ENCODE results near the gene PIM3.

The PIM3 gene

GRCh38 chr22:49973018-49973961 is 12.7 kb downstream of the PIM3 start:
- H3K4me1 ChIP-seq (ENCODE audit: control insufficient read depth in 1 of 2, insufficient read depth in 1 of 2, low read depth in 1 of 2, low read length in 1 of 2), result peaks cover 18 to 24% of the 10 kb centered on the region in 2 experiments
- TF ChIP-seq CTCF (IDR thresholded peaks at IDR 0.05), result no peak
- no peak overlapping the region for H3K27ac ChIP-seq
- peaks cover 71% of the 10 kb centered on the region for H3K27me3 ChIP-seq
- no peaks in the 10 kb centered on the region for H3K9me3 ChIP-seq
- no peak overlapping the region for H3K4me3 ChIP-seq (ENCODE audit: low read depth in 1 of 2, low read length in 1 of 2)
- H3K36me3 ChIP-seq, result no peaks in the 10 kb centered on the region

- Histone ChIP-seq H3K9me3 (no peaks in the 10 kb centered on the region), H3K27ac (peak overlapping the region; percentile 9), H3K4me3 (ENCODE audit: low read depth in 1 of 2, low read length in 1 of 2) (no peak overlapping the region)
Measured at GRCh38 chr22:49975543-49976389, 15.2 kb downstream of the PIM3 start.

GRCh38 chr22:49976439-49977175 is 16.0 kb downstream of the PIM3 start:
- Histone ChIP-seq H3K4me1 (ENCODE audit: control insufficient read depth in 1 of 2, insufficient read depth in 1 of 2, low read depth in 1 of 2, low read length in 1 of 2) (peaks cover 3 to 4% of the 10 kb centered on the region in 2 experiments), H3K36me3 (no peaks in the 10 kb centered on the region), H3K27me3 (peaks cover 50% of the 10 kb centered on the region), H3K4me3 (ENCODE audit: low read depth in 1 of 2, low read length in 1 of 2) (no peak overlapping the region), H3K27ac (peak overlapping the region; percentile 9), H3K9me3 (no peaks in the 10 kb centered on the region)
- TF ChIP-seq CTCF (IDR thresholded peaks at IDR 0.05), result no peak

More at GRCh38 chr22:49975543-49976389, 15.2 kb downstream of the PIM3 start:
- TF ChIP-seq CTCF (IDR thresholded peaks at IDR 0.05), result no peak
- Histone ChIP-seq H3K27me3 (peaks cover 59% of the 10 kb centered on the region), H3K4me1 (ENCODE audit: control insufficient read depth in 1 of 2, insufficient read depth in 1 of 2, low read depth in 1 of 2, low read length in 1 of 2) (peaks cover 11 to 12% of the 10 kb centered on the region in 2 experiments), H3K36me3 (no peaks in the 10 kb centered on the region)

- no peak for TF ChIP-seq CTCF (IDR thresholded peaks at IDR 0.05)
- no peak overlapping the region for H3K27ac ChIP-seq
- peaks cover 48% of the 10 kb centered on the region for H3K27me3 ChIP-seq
- no peaks in the 10 kb centered on the region for H3K36me3 ChIP-seq
- no peaks in the 10 kb centered on the region for H3K4me1 ChIP-seq (ENCODE audit: control insufficient read depth in 1 of 2, insufficient read depth in 1 of 2, low read depth in 1 of 2, low read length in 1 of 2)
- no peaks in the 10 kb centered on the region for H3K9me3 ChIP-seq
- no peak overlapping the region for H3K4me3 ChIP-seq (ENCODE audit: low read depth in 1 of 2, low read length in 1 of 2)
Measured at GRCh38 chr22:49977578-49977977, 17.0 kb downstream of the PIM3 start.

Data from neutrophil (primary cell).